ENCODE data around the gene MOK.

MOK gene

GRCh38 chr14:102255401-102256190 lies 49.4 kb downstream of the MOK start:
- no peak overlapping the region for H3K4me3 ChIP-seq (ENCODE audit: low read length)
- no peak for TF ChIP-seq CTCF (conservative IDR thresholded peaks at IDR 0.05; ENCODE audit: low read depth, low read length)
- no peak for DNase-seq (ENCODE audit: low read depth)

- no peak for DNase-seq (ENCODE audit: low read depth)
- TF ChIP-seq CTCF (conservative IDR thresholded peaks at IDR 0.05; ENCODE audit: low read depth, low read length): no peak
- H3K4me3 ChIP-seq (ENCODE audit: low read length): no peak overlapping the region
Measured at GRCh38 chr14:102252834-102253801, 51.8 kb downstream of the MOK start.

- TF ChIP-seq CTCF (conservative IDR thresholded peaks at IDR 0.05; ENCODE audit: low read depth, low read length): no peak
- DNase-seq (ENCODE audit: low read depth): no peak
- no peak overlapping the region for H3K4me3 ChIP-seq (ENCODE audit: low read length)
Measured at GRCh38 chr14:102251161-102251560, 53.8 kb downstream of the MOK start.

GRCh38 chr14:102250636-102251035 lies 54.3 kb downstream of the MOK start:
- no peak for DNase-seq (ENCODE audit: low read depth)
- no peak overlapping the region for H3K4me3 ChIP-seq (ENCODE audit: low read length)
- no peak for TF ChIP-seq CTCF (conservative IDR thresholded peaks at IDR 0.05; ENCODE audit: low read depth, low read length)

- no peak for TF ChIP-seq CTCF (conservative IDR thresholded peaks at IDR 0.05; ENCODE audit: low read depth, low read length)
- no peak overlapping the region for H3K4me3 ChIP-seq (ENCODE audit: low read length)
- DNase-seq (ENCODE audit: low read depth): no peak
Measured at GRCh38 chr14:102249981-102250380, 55.0 kb downstream of the MOK start.

GRCh38 chr14:102249041-102249440 lies 55.9 kb downstream of the MOK start:
- no peak for DNase-seq (ENCODE audit: low read depth)
- no peak overlapping the region for H3K4me3 ChIP-seq (ENCODE audit: low read length)
- TF ChIP-seq CTCF (conservative IDR thresholded peaks at IDR 0.05; ENCODE audit: low read depth, low read length): no peak

Data from retinal pigment epithelial cell (primary cell).